Stimulated activated naive CD8-positive, alpha-beta T cell treated with anti-CD3 and anti-CD28 coated beads, Interleukin-15, Interleukin-2, amounts not matched to agents 100 U/mL and 50 U/mL, for 24 hours (primary cell): Measurements from ENCODE around the gene ITGB6.

Experiments used
- ATAC-seq: fragments of 150-1000 bp; cut with Tn5 transposase; one replicate; pipeline ENCODE4 v1.10.0; 2021
- DNase-seq: peaks from one replicate; pipeline ENCODE4 v3.0.0; 2021

ITGB6 gene

GRCh38 chr2:160221391-160222276, 21.6 kb upstream of the ITGB6 start:
- ATAC-seq (no peak), DNase-seq (no peak)

DNA sequence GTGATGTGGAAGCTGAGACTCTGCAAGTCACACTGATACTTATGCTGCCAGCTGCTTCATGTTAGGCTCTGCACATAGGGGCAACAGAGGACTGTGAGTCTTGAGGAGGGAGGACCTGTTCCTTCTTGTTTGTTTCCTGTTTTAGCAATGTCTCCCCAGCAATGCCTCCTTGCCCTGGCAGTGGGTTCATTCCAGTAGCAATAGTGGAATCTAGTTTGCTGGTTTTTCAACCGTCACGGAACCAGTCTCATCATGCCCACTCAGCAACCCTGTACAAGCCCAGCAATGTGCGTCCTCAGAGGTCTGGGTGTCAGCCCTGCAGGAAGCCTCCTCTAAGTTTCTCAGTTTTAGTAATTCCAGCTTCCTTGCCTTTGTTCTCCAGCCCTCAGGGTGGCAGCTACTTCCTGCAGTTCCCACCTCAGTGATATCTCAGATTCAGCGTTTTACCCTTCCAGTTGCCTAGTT, 20.5 kb upstream of the ITGB6 start:
- DNase-seq (peak; percentile 17), ATAC-seq (peak; percentile 56)

GRCh38 chr2:160220026-160220425, 20.0 kb upstream of the ITGB6 start:
- peak; percentile 3 for ATAC-seq
- no peak for DNase-seq

DNA sequence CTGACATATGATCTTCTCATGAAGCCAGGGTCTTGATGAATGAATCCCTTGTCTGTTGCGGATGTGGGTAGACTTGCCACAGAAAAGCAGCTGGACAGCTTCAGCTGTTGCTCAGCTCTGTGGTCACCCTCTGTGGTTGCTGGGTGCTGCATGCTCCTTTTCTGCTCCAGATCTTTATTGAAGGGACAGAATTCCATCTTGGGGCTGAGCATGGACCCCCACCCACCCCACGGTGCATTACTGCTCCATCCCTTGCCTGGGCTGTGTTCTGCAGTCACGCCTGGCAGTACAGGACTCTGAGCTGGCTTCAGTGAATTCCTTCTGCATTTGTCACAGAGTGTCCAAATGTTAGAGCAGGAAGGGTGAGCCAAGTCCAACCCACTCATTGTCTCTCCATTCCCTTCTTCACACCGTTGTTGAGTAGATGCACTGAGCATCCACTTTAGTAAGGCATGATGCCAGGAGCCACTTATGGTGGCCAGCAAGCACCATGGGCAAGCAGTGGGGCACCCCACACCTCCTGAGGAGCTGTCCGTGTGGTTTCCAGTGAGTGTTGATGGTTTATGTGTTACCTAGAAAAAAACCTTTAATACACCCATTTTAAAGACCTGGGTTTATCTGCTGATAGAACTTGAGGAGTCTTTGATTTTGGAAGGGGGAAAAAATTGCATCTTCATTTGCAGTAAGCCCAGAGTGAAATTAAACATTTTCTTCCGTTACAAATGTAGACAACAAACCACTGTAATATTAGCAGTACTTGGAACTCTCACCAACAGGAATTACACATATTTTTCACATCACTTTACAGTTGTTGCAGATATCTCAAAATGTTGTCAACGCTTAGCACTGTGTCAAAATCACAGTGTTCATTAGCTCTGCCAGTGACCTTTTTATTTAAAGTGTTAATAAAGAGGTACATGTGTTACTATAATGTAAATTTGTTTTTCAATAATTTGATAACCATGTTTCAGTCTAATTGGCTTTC, 14.7 kb upstream of the ITGB6 start:
- ATAC-seq = no peak
- no peak for DNase-seq

- no peak for ATAC-seq
Measured at GRCh38 chr2:160213511-160213910, 13.4 kb upstream of the ITGB6 start.

GRCh38 chr2:160210599-160211138, 10.6 kb upstream of the ITGB6 start:
- DNase-seq (peak; percentile 83), ATAC-seq (peak; percentile 76)

More at GRCh38 chr2:160213511-160213910, 13.4 kb upstream of the ITGB6 start:
- DNase-seq = no peak

GRCh38 chr2:160209516-160209856, 9.4 kb upstream of the ITGB6 start:
- DNase-seq (no peak), ATAC-seq (no peak)

DNA sequence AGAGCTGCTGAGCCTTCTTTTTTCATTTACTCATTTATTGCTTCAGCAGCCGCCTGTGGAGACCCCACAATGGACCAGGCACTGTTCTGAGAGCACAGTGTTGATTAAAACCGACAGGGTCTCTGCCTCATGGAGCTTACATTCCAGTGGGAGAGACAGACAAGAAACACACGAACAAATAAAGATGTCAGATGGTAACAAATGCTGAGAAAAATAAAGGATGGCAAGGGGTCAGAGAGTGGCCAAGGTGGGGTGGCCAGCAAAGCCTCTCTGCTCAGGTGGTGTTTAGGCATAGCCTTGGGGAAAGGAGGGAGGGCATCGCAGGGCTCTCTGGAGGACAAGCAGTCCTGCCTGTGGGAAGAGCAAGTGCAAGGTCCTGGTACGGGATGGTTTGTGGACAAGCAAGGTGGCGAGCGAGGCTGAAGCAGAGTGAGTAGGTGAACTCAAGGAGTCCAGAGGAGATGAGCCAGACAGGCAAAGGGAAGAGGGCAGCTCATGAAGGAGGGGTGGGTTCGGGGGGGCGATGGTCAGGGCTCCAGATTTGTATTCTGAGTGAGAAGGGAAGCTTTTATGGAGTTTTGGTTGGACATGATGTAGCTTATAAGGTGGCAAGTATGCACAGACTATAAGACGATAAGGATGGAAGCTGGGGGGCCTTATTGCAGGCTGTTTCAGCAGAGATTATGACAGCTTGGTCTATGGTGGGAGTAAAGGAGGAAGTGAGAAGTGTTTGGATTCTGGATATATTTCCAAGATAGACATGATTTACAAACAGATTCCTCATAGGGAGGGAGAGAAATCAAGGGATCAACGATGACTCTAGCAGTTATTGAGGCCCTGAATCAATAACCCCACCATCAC, 8.8 kb upstream of the ITGB6 start:
- ATAC-seq = no peak
- DNase-seq = no peak

DNA sequence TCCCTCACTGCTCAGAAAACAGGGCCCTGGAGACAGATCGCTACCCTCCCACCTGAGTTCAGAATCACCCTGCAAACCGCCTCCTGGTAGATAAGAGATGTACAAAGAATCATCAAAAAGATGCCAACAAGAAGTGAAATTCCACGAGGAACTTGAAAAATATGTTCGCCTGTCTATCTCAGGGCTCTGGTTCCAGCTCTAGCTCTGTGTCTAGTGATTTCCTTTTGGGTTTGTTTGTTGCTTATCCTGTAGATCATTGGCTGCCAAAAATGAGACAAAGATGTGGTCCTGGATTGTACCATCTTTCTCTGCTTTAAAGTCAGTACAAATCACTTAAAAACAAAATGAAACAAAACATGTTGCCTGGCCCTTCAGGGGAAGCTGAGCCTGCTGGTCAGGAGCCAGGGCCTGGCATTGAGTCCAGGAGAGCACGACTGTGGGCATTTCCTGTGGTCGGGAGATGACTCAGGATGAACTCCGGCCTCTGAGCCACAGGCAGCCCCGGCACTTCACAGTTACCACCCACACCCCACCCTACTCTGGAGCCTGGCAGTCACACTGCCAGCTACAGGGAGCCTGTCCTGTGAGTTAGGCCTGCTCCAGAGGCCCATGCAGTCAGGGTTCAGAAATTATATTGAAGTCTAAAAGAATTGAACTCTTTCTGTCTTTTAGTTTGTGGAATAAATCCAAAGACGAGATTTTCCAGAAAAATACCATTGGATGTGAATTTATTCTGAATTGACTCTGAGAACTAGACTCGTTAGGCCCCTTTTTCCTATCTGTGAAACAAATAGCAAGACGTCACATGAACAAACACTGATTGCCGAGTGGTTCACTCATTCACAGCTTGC, 8.0 kb upstream of the ITGB6 start:
- ATAC-seq (peak; percentile 66), DNase-seq (peak; percentile 46)

DNA sequence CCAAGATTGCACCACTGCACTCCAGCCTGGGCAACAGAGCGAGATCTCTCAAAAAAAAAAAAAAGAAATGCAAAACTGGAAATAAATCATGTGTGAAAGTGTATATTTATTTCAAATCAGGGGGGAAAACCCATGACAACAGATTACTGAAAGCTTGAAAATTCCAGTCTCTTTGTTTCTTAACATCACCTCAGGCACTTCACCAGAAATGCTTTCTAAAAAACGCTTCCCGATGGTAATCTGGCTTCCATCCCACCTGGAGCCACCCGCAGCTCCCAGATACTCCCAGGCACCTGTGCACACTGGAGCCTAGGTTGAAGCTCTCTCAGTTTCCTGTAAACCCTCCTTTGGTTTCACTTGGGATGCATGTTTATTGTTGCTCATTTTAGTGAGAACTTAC, 7.2 kb upstream of the ITGB6 start:
- ATAC-seq (no peak), DNase-seq (no peak)

- no peak for DNase-seq
- ATAC-seq = no peak
Measured at GRCh38 chr2:160206436-160206835, 6.4 kb upstream of the ITGB6 start.

GRCh38 chr2:160205505-160205904, 5.4 kb upstream of the ITGB6 start:
- ATAC-seq (peak; percentile 58), DNase-seq (no peak)

- ATAC-seq (no peak), DNase-seq (no peak)
Measured at GRCh38 chr2:160203422-160203821, 3.4 kb upstream of the ITGB6 start.

- DNase-seq = no peak
- ATAC-seq = no peak
Measured at GRCh38 chr2:160203007-160203406, 2.9 kb upstream of the ITGB6 start.

DNA sequence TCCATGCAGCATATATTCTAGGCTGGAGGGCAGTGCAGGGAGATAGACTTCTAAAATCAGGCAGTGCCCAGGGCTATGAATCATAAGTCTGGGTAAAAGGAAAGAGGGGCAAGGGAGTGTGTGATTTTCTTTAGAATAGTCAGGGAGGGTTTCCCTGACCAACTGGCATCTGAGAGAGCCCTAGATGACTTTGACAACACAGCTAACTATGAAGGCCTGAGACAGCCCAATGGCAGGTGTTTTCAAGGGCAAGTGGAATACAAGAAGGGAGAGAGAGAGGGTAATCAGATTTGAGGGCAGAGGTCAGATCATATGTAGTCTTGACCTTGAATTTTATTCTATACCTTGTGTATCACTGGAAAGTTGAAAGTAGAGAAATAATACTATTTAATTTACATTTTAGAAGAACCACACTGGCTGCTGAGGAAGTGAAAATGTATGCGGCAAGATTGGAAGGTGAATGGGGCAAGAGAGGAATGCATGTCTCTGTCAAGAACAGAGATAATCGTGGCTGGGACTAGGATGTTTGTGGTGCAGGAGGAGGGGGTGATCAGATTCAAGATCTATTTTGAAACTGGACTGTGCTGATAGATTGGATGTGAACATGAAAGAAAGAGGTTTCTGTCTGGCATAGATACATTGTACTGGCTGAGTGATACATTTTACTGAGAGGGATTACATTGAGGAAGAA, 1.9 kb upstream of the ITGB6 start:
- DNase-seq = no peak

GRCh38 chr2:160200921-160201320, 849 bp upstream of the ITGB6 start:
- DNase-seq (no peak), ATAC-seq (no peak)

More for the DNA sequence above, 1.9 kb upstream of the ITGB6 start:
- no peak for ATAC-seq

GRCh38 chr2:160199053-160199452, 1.0 kb downstream of the ITGB6 start:
- DNase-seq = no peak
- no peak for ATAC-seq

DNA sequence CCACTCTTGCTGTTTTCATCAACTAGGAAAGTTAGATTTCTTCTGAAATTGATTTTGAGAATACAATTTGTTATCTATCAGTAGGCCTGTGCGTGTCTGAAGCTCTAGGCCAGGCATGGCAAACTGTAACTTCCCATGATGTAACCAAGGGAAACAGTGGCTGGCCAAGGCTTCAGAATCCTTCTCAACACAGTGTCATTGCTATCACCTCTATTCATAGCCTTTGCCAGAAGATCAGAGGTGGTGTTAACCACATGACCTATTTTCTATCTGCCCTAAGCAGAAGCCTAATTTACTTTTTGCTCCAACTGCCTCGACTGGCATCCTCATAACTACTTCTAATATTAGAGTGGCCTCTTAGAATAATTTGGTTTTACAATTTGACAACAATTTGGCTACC, 2.5 kb downstream of the ITGB6 start:
- ATAC-seq (no peak), DNase-seq (no peak)

DNA sequence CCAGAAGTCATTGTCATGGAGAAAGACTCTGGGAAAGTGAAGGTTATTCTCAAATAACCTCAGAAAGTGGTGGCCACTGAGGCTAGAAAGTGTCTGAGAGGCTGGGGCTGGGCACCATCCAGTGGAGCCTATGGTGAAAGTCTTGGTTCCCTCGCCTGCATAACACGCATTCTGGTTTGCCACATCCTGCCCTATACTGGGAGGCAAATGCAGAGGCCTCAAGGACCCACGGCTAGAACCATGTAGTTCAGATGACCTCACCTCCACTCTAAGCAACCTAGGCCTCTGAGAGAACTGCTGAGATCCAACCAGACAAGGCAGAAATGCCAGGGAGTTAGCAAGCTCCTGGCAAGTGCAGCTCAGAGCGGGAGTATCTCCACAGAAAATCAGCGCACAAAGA, 5.1 kb downstream of the ITGB6 start:
- ATAC-seq = peak; percentile 43
- DNase-seq = no peak

DNA sequence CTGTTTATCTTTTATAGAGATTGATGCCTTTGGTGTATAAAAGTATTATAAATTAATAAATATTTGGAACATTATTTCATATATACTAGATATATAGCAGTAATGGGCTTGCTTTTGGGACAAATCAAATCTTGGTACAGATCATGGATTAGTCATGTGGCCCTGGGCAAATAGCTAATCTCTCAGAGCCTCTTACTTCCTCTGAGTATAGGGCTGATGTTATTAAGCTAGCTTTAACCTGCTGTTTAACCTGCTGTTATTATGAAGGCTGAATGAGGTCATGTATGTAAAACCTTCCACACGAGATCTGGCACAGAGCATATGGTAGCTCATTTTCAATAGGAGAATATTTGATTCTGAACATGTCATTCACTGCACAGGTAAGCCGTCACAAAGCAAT, 5.7 kb downstream of the ITGB6 start:
- ATAC-seq (no peak), DNase-seq (no peak)
